CD4-positive, alpha-beta T cell treated with Interleukin-2 at 100 ng/mL for 4 hours (primary cell): Measurements from ENCODE around the gene ANKRD63.

Experiments used
- DNase-seq: peaks from one replicate; pipeline ENCODE4 v3.0.0-alpha.2; 2020; ENCODE audit warnings: low spot score

Gene ANKRD63

DNA sequence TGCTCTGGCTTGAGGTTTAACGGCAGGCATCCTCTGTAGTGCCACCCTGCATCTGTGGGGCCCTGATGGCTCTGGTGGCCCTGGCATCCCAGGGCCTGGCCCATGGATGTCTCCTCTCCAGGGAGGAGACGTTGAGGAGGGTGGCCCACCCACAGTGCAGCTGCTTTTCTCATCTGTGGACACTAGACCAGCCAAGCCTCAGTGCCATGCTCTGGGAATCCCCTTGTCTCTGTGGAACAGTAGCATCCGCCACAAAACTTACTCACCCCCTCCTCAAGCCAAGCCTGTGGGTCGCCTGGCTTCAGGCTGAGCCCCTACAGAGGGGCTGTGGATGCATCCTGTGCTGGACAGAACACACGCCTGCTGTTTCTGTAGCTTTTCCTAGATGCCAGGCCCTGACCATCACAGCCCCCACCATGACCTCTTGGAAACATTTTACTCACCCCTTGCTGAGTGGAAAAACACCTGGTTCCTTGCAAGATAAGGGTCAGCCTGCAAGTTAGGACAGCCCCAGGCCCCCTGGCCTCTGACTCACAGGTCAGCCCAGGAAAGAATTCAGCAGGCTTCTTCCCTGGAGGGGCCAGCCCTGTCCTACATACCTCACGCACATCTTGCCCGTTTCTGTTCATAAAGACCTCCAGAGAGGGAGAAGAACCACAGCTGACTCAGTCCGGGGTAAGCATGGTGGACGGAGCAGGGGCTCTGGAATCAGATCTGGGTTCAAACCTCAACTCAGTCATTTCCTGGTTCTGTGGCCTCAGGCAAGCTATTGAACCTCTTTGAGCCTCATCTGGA lies 25.0 kb downstream of the ANKRD63 start:
- DNase-seq = no peak

DNA sequence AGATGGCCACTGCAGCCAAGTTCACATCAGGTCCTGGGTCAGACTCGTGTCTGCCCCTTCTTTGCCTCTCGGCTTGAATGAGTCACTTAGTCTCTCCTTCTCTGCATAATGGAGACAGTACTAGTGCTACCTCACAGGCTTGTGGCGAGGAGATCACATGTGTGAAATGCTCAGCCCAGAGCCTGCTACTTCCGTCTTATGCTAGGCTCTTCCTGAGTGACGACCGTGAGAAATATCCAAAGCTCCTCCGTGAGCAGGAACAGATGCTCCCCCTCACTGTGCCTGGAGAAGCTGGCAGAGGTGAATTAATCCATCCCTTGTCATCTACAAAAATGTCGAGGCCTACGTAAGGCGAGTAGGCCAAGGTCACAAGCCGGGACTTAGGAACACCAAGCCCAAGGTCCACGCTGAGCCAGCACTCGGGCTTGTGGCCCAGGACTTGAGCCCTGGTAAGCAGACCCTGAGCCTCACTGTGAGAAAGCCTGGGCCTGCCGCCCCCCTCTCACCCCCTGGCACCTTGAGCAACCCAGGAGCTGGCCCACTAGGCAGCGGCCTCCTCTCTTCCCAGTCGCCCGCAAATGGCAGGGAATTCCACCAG lies 26.1 kb downstream of the ANKRD63 start:
- DNase-seq = peak; percentile 32

GRCh38 chr15:40255033-40255432 lies 27.8 kb downstream of the ANKRD63 start:
- no peak for DNase-seq

DNA sequence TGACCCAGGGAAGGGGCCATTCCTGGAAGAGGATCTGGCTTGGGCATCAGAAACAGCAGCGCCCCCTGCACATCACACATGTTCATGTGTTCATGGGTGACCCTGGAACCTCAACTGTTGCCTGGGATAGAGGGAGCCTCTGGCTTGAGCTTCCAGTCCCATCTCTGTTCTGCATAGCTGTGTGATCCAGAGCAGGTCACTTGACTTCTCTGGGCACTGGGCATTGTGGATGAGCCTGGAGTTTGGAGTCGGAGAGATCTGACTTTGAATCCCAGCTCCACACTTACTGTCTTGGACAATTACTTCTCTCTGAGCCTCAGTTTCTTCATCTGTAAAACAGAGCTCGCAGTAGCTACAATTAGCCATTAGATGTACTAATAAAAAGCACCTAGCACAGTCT lies 28.4 kb downstream of the ANKRD63 start:
- no peak for DNase-seq

DNA sequence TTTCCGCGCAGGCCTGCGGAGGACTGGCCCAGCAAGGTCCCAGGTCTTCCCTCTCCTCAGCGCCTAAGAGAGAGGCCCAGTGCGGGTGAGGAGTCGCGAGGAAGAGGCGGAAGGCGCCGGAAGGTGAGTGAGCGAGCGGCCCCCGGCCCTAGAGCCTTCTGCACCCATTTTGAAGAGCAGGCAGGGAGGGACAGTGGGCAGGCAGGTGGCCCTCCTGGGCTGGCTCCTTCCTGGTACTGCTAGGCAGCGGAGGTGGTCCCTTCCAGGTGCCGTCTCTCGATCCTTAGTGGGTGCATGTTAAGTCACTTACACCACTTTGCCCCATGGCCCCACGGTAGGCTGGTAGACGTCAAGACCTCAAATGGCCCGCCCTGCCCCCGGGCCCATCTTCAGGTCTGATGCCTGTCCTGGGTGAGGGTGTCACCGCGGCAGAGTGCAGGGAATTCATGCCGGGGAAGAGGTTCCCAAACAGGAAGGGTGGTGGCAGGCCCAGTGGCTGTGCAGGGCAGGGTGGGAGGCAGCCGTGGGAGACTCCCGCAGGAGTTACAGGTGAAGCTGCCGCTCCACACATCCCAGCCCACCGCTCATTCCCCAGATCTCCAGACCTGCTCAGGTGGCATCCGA lies 29.6 kb downstream of the ANKRD63 start:
- DNase-seq = no peak

DNA sequence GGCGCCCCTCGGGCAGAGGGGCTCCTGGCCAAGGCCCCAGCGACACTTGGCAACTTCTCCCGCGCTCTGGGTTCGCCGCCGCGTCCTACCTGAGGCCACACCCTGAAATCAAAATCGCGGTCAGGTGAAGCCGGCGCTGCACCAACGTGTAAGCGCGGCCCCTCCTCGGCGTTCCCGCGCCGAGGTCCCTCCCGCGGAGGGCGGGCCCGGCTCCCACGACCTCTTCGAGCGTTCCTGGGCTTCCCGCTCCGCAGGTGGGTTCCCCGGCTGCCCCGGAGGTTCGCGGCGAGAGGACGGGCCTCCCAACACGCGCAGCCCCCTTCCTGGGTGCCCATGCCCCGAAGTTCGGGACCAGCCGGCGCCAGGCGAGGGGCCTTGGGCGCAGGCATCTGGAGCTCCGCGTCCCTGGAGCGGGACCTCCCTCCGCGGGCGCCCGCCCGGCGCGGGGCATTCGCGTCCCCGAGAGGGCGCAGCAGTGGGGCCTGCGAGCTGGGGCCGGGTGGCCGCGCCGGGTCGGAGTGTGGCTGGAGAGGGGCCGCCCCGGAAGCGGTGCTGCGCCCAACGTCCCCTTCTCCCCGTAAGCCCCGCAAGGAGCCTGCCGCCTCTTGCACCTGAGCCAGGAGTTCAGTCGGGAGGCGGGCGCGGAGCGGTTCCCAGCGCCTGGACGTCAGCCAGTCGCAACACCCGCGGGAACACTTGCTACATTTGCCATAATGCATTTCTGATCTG lies 30.3 kb downstream of the ANKRD63 start:
- no peak for DNase-seq

- DNase-seq = no peak
Observed at GRCh38 chr15:40252141-40252437, 30.8 kb downstream of the ANKRD63 start.

DNA sequence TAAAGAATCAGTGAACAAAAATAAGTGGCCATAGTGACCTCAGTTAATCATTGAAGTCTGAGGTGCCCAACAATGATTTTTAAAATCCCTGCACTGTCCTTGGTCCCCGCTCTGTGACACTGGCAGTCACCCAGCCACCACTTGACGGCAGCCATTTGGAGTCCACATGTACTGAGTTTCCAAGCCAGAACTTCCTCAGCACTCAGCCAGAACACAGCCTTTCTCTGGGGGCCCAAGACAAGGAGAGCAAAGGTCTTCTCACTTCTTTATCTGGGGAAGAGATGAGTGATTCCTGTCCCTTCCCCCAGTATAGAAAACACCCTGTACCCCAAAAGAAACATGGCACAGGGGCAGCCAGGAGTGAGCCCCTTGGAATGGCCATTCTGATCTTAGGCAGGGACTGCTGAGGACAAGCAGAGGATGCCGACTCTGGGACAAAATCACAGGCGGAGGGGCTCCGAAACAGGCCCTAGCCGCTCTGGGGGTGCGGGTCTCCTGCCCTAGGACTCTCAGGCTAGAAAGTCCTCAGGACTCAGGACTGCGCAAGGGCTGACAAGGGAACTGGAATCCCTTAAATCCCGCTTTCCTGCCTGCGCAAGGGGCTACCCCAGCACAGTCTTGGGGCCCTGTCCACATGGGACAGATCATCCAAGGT lies 31.3 kb downstream of the ANKRD63 start:
- no peak for DNase-seq

GRCh38 chr15:40250771-40251483 lies 31.9 kb downstream of the ANKRD63 start:
- DNase-seq = no peak

GRCh38 chr15:40250304-40250656 lies 32.6 kb downstream of the ANKRD63 start:
- DNase-seq = no peak

GRCh38 chr15:40249477-40250303 lies 33.2 kb downstream of the ANKRD63 start:
- DNase-seq = no peak

- no peak for DNase-seq
Observed at GRCh38 chr15:40248006-40248783, 34.7 kb downstream of the ANKRD63 start.

- no peak for DNase-seq
Observed at GRCh38 chr15:40247406-40247971, 35.4 kb downstream of the ANKRD63 start.

DNA sequence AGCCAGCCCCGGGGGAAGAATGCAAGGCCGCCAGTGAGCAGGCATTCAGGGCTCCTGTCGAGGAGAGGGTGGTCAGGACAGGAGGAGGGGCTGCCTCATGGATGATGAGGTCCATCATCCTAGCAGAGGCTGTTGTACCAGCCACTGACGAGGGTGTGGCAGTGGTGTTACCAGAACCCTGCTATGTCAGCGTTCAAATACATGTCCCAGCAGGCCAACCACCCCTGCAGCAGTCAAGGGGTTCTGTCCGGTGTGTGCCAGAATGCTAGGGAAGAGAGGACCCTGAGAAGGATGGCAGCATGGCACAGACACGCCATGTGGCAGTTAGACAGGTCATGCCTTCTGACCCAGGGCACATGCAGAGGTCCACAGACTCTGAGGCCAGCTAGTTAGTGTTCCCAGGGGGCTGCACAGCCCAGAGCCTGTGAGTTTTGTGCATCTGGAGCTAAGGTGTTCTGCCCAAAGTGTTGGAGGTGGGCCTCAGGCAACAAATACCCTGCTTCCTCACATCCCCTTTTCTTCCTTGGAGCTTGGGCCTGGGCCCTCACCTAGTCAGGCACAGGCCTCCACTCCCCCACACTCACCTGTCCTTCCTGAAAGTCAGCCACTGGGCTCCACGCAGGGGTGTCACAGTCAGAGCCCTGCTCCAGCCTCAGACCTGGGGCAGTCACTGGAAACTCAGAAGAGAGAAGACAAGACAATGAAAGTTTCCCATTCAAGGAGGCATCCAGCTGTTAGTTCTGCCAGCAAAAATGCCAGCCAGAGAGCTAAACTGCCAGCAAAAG lies 36.2 kb downstream of the ANKRD63 start:
- DNase-seq = no peak

- no peak for DNase-seq
Observed at GRCh38 chr15:40245666-40246450, 37.0 kb downstream of the ANKRD63 start.

GRCh38 chr15:40244961-40245523 lies 37.8 kb downstream of the ANKRD63 start:
- no peak for DNase-seq

DNA sequence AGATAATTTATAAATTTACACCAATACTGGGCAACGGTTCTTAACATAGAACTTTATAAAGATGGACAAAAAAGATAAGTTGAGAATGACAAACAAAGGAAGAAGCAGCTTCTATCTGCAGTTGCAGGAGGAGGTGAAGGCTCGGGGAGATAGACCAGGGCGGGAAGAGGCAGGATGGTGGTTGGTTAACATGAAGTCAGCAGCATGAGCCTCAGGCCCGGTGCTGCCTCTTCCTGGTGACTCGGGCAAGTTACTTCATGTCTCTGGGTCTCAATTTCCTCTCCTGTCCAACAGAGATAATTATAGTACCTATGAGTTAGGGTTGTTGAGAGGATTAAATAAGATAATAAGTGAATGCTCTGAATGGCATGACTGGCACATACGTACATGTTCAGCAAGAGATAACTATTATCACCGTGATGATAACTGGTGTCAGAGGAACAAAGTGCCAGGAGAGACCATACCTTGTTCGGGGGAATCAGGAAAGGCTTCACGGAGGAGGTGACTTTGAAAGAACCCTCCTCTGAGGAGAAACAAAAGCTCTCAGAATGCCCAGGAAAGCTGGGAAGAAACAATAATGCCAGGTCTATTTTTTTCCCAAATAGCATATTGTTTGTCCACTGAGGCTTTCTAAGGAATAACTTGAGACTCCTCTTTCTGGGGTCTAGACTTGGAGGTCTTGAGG lies 39.6 kb downstream of the ANKRD63 start:
- no peak for DNase-seq
